Measurements from ENCODE around the gene CLEC16A. TPM values are rescaled to one million over a fixed set of nuclear protein-coding genes. Genes with fewer than 3 reads are reported as not detected.
"Not testable (repeated sequence)": the region's sequence is repeated elsewhere in the genome, so short reads cannot be mapped to it uniquely, and the experiment has no call there.

The CLEC16A gene
- total RNA-seq, 1 donor from 2014 or later = 35.9 TPM

- H3K4me1 Mint-ChIP-seq = peaks cover 9% of the 10 kb centered on the region
- H3K27ac Mint-ChIP-seq = no peak overlapping the region
- peaks cover 9% of the 10 kb centered on the region for H3K36me3 Mint-ChIP-seq (ENCODE audit: low read depth)
- no peak for DNase-seq
- no peak overlapping the region for H3K4me3 Mint-ChIP-seq
- H3K27me3 Mint-ChIP-seq = peaks cover 2% of the 10 kb centered on the region
- intact Hi-C loops (cut with micrococcal nuclease) = no loop called here
- H3K9me3 Mint-ChIP-seq = no peaks in the 10 kb centered on the region
Observed at GRCh38 chr16:10920726-10921427, 23.5 kb upstream of the CLEC16A start.

GRCh38 chr16:10921536-10922327 lies 22.6 kb upstream of the CLEC16A start:
- Mint-ChIP-seq H3K27me3 (peaks cover 2% of the 10 kb centered on the region), H3K4me3 (no peak overlapping the region), H3K27ac (no peak overlapping the region), H3K36me3 (ENCODE audit: low read depth) (peaks cover 12% of the 10 kb centered on the region), H3K9me3 (no peaks in the 10 kb centered on the region), H3K4me1 (peaks cover 4% of the 10 kb centered on the region)
- no peak for DNase-seq
- intact Hi-C loops (cut with micrococcal nuclease) = no loop called here

GRCh38 chr16:10922328-10923145 lies 21.8 kb upstream of the CLEC16A start:
- no peak for DNase-seq
- intact Hi-C loops (cut with micrococcal nuclease) = no loop called here
- Mint-ChIP-seq H3K9me3 (no peaks in the 10 kb centered on the region), H3K4me3 (no peak overlapping the region), H3K36me3 (ENCODE audit: low read depth) (peaks cover 17% of the 10 kb centered on the region), H3K4me1 (peaks cover 4% of the 10 kb centered on the region), H3K27ac (no peak overlapping the region), H3K27me3 (peaks cover 2% of the 10 kb centered on the region)

GRCh38 chr16:10923146-10923649 lies 21.2 kb upstream of the CLEC16A start:
- H3K9me3 Mint-ChIP-seq = no peaks in the 10 kb centered on the region
- intact Hi-C loops (cut with micrococcal nuclease) = no loop called here

GRCh38 chr16:10923650-10924214 lies 20.6 kb upstream of the CLEC16A start:
- intact Hi-C loops (cut with micrococcal nuclease) = no loop called here
- H3K4me1 Mint-ChIP-seq = peaks cover 2% of the 10 kb centered on the region
- H3K27me3 Mint-ChIP-seq = no peaks in the 10 kb centered on the region
- no peak overlapping the region for H3K27ac Mint-ChIP-seq
- no peak for DNase-seq
- peaks cover 24% of the 10 kb centered on the region for H3K36me3 Mint-ChIP-seq (ENCODE audit: low read depth)
- H3K9me3 Mint-ChIP-seq = no peaks in the 10 kb centered on the region
- no peak overlapping the region for H3K4me3 Mint-ChIP-seq

More at GRCh38 chr16:10923146-10923649, 21.2 kb upstream of the CLEC16A start:
- Mint-ChIP-seq H3K27ac (no peak overlapping the region), H3K27me3 (no peaks in the 10 kb centered on the region), H3K4me3 (no peak overlapping the region), H3K4me1 (peaks cover 4% of the 10 kb centered on the region), H3K36me3 (ENCODE audit: low read depth) (peaks cover 24% of the 10 kb centered on the region)
- no peak for DNase-seq

- H3K4me3 Mint-ChIP-seq; intact Hi-C loops (cut with micrococcal nuclease): not testable (repeated sequence)
Observed at GRCh38 chr16:10925285-10925684, 19.1 kb upstream of the CLEC16A start.

GRCh38 chr16:10926094-10926493 lies 18.3 kb upstream of the CLEC16A start:
- Mint-ChIP-seq H3K9me3 (no peaks in the 10 kb centered on the region), H3K36me3 (ENCODE audit: low read depth) (peaks cover 27% of the 10 kb centered on the region), H3K4me3 (no peak overlapping the region), H3K27ac (no peak overlapping the region), H3K4me1 (peaks cover 5% of the 10 kb centered on the region), H3K27me3 (no peaks in the 10 kb centered on the region)
- intact Hi-C loops (cut with micrococcal nuclease) = no loop called here
- no peak for DNase-seq

More at GRCh38 chr16:10925285-10925684, 19.1 kb upstream of the CLEC16A start:
- DNase-seq, H3K4me1 Mint-ChIP-seq, H3K27ac Mint-ChIP-seq, H3K9me3 Mint-ChIP-seq, H3K27me3 Mint-ChIP-seq: not testable (repeated sequence)
- peaks cover 26% of the 10 kb centered on the region for H3K36me3 Mint-ChIP-seq (ENCODE audit: low read depth)

GRCh38 chr16:10926867-10927266 lies 17.5 kb upstream of the CLEC16A start:
- Mint-ChIP-seq H3K27me3 (no peaks in the 10 kb centered on the region), H3K4me3 (no peak overlapping the region), H3K9me3 (no peaks in the 10 kb centered on the region), H3K36me3 (ENCODE audit: low read depth) (peaks cover 30% of the 10 kb centered on the region), H3K4me1 (peaks cover 5% of the 10 kb centered on the region), H3K27ac (no peak overlapping the region)
- intact Hi-C loops (cut with micrococcal nuclease) = no loop called here
- DNase-seq = no peak

GRCh38 chr16:10927497-10928112 lies 16.8 kb upstream of the CLEC16A start:
- peaks cover 34% of the 10 kb centered on the region for H3K36me3 Mint-ChIP-seq (ENCODE audit: low read depth)
- H3K4me1 Mint-ChIP-seq = peaks cover 7% of the 10 kb centered on the region
- DNase-seq = no peak
- H3K27me3 Mint-ChIP-seq = no peaks in the 10 kb centered on the region
- no peak overlapping the region for H3K4me3 Mint-ChIP-seq
- H3K27ac Mint-ChIP-seq = no peak overlapping the region
- intact Hi-C loops (cut with micrococcal nuclease) = no loop called here
- H3K9me3 Mint-ChIP-seq = no peaks in the 10 kb centered on the region

GRCh38 chr16:10929097-10929496 lies 15.3 kb upstream of the CLEC16A start:
- DNase-seq; H3K27me3 Mint-ChIP-seq; intact Hi-C loops (cut with micrococcal nuclease); H3K4me3 Mint-ChIP-seq; H3K27ac Mint-ChIP-seq; H3K9me3 Mint-ChIP-seq: not testable (repeated sequence)
- Mint-ChIP-seq H3K4me1 (peaks cover 15% of the 10 kb centered on the region), H3K36me3 (ENCODE audit: low read depth) (peaks cover 42% of the 10 kb centered on the region)

- no peak overlapping the region for H3K4me3 Mint-ChIP-seq
- H3K27me3 Mint-ChIP-seq = no peaks in the 10 kb centered on the region
- peaks cover 42% of the 10 kb centered on the region for H3K36me3 Mint-ChIP-seq (ENCODE audit: low read depth)
- DNase-seq = no peak
- peaks cover 22% of the 10 kb centered on the region for H3K4me1 Mint-ChIP-seq
- H3K9me3 Mint-ChIP-seq = no peaks in the 10 kb centered on the region
- intact Hi-C loops (cut with micrococcal nuclease) = no loop called here
- peak overlapping the region; percentile 2 for H3K27ac Mint-ChIP-seq
Observed at GRCh38 chr16:10929853-10930754, 14.3 kb upstream of the CLEC16A start.

GRCh38 chr16:10930755-10931093 lies 13.6 kb upstream of the CLEC16A start:
- no peak overlapping the region for H3K4me3 Mint-ChIP-seq
- H3K36me3 Mint-ChIP-seq (ENCODE audit: low read depth) = peaks cover 42% of the 10 kb centered on the region
- intact Hi-C loops (cut with micrococcal nuclease) = no loop called here
- H3K9me3 Mint-ChIP-seq = no peaks in the 10 kb centered on the region
- no peaks in the 10 kb centered on the region for H3K27me3 Mint-ChIP-seq
- no peak for DNase-seq
- H3K27ac Mint-ChIP-seq = no peak overlapping the region
- H3K4me1 Mint-ChIP-seq = peaks cover 26% of the 10 kb centered on the region
